ES-I3 (cell line): ENCODE results near the gene PCK2.

Experiments used
- H3K36me3 ChIP-seq: 2 replicates; pipeline ENCODE4 v1.6.1; 2013; ENCODE audit warnings: mild to moderate bottlenecking, low read length, control low read depth, moderate library complexity; ENCODE audit not compliant: insufficient read depth
- H3K4me1 ChIP-seq: 2 replicates; pipeline ENCODE4 v1.6.1; 2013; ENCODE audit warnings: mild to moderate bottlenecking, control low read depth, low read length; ENCODE audit not compliant: insufficient read depth
- H3K9ac ChIP-seq: 2 replicates; pipeline ENCODE4 v1.6.1; 2013; ENCODE audit warnings: low read depth, mild to moderate bottlenecking, low read length, moderate library complexity
- H3K9me3 ChIP-seq: 2 replicates; pipeline ENCODE4 v1.6.1; 2013; ENCODE audit warnings: mild to moderate bottlenecking, low read length, moderate library complexity; ENCODE audit not compliant: control insufficient read depth, insufficient read depth

PCK2 gene

GRCh38 chr14:24092505-24093206 lies 1.5 kb upstream of the PCK2 start:
- H3K4me1 ChIP-seq, result peaks cover 9% of the 10 kb centered on the region
- no peaks in the 10 kb centered on the region; the same call in 1 of the 2 replicates for H3K9me3 ChIP-seq
- peaks cover 4% of the 10 kb centered on the region; the same call in 1 of the 2 replicates for H3K36me3 ChIP-seq
- no peak overlapping the region for H3K9ac ChIP-seq

- H3K4me1 ChIP-seq, result peaks cover 9% of the 10 kb centered on the region
- peaks cover 7% of the 10 kb centered on the region; the same call in 1 of the 2 replicates for H3K36me3 ChIP-seq
- peak overlapping the region; percentile 46 for H3K9ac ChIP-seq
- no peaks in the 10 kb centered on the region; the same call in 1 of the 2 replicates for H3K9me3 ChIP-seq
These were observed 757 bp upstream of the PCK2 start for GRCh38 chr14:24093207-24093900.

GRCh38 chr14:24094841-24095270 lies 745 bp downstream of the PCK2 start:
- Histone ChIP-seq H3K9ac (peak overlapping the region; percentile 99), H3K4me1 (peaks cover 9% of the 10 kb centered on the region), H3K36me3 (peaks cover 17% of the 10 kb centered on the region), H3K9me3 (no peaks in the 10 kb centered on the region; the same call in 1 of the 2 replicates)

GRCh38 chr14:24095271-24096068 lies 1.4 kb downstream of the PCK2 start:
- no peaks in the 10 kb centered on the region; the same call in 1 of the 2 replicates for H3K9me3 ChIP-seq
- peak overlapping the region; percentile 99 for H3K9ac ChIP-seq
- H3K36me3 ChIP-seq, result peaks cover 21% of the 10 kb centered on the region
- H3K4me1 ChIP-seq, result peaks cover 9% of the 10 kb centered on the region

GRCh38 chr14:24096545-24097181 lies 2.6 kb downstream of the PCK2 start:
- Histone ChIP-seq H3K9me3 (no peaks in the 10 kb centered on the region; the same call in 1 of the 2 replicates), H3K9ac (no peak overlapping the region), H3K4me1 (peaks cover 9% of the 10 kb centered on the region), H3K36me3 (peaks cover 21% of the 10 kb centered on the region)

GRCh38 chr14:24098229-24098926 lies 4.3 kb downstream of the PCK2 start:
- peaks cover 3% of the 10 kb centered on the region for H3K4me1 ChIP-seq
- H3K9ac ChIP-seq, result no peak overlapping the region
- no peaks in the 10 kb centered on the region; the same call in 1 of the 2 replicates for H3K9me3 ChIP-seq
- peaks cover 35% of the 10 kb centered on the region for H3K36me3 ChIP-seq

- Histone ChIP-seq H3K36me3 (peaks cover 43% of the 10 kb centered on the region), H3K9ac (no peak overlapping the region), H3K4me1 (no peaks in the 10 kb centered on the region; the same call in 1 of the 2 replicates), H3K9me3 (no peaks in the 10 kb centered on the region; the same call in 1 of the 2 replicates)
These were observed 5.1 kb downstream of the PCK2 start for GRCh38 chr14:24098927-24099813.

GRCh38 chr14:24100197-24100981 lies 6.3 kb downstream of the PCK2 start:
- H3K9me3 ChIP-seq, result peaks cover 3% of the 10 kb centered on the region
- H3K9ac ChIP-seq, result no peak overlapping the region
- no peaks in the 10 kb centered on the region; the same call in 1 of the 2 replicates for H3K4me1 ChIP-seq
- peaks cover 45% of the 10 kb centered on the region for H3K36me3 ChIP-seq

GRCh38 chr14:24100982-24101494 lies 6.9 kb downstream of the PCK2 start:
- peaks cover 41% of the 10 kb centered on the region for H3K36me3 ChIP-seq
- peaks cover 4% of the 10 kb centered on the region for H3K9me3 ChIP-seq
- no peak overlapping the region for H3K9ac ChIP-seq
- no peaks in the 10 kb centered on the region for H3K4me1 ChIP-seq

GRCh38 chr14:24102357-24103048 lies 8.4 kb downstream of the PCK2 start:
- Histone ChIP-seq H3K9me3 (peaks cover 4% of the 10 kb centered on the region), H3K4me1 (no peaks in the 10 kb centered on the region), H3K36me3 (peaks cover 41% of the 10 kb centered on the region), H3K9ac (no peak overlapping the region)

- Histone ChIP-seq H3K4me1 (no peaks in the 10 kb centered on the region), H3K9ac (no peak overlapping the region), H3K9me3 (peaks cover 4% of the 10 kb centered on the region), H3K36me3 (peaks cover 38% of the 10 kb centered on the region)
These were observed 9.3 kb downstream of the PCK2 start for GRCh38 chr14:24103451-24103850.
